NCI-H345 treated with DMSO at 0.1 percent for 48 hours (cell line): Measurements from ENCODE around the gene SCYGR3.
A peak's percentile ranks its signal among the peaks of the same experiment; 100 is the strongest.
"Not testable (repeated sequence)": the region's sequence is repeated elsewhere in the genome, so short reads cannot be mapped to it uniquely, and the experiment has no call there.

Experiments
- DNase-seq: peaks from one replicate; lab custom pipeline; 2025; ENCODE audit not compliant: unreplicated experiment; lab: John Stamatoyannopoulos, UW

Gene SCYGR3

GRCh38 chr2:227614246-227614645 lies 394 bp downstream of the SCYGR3 start:
- no peak for DNase-seq

DNA sequence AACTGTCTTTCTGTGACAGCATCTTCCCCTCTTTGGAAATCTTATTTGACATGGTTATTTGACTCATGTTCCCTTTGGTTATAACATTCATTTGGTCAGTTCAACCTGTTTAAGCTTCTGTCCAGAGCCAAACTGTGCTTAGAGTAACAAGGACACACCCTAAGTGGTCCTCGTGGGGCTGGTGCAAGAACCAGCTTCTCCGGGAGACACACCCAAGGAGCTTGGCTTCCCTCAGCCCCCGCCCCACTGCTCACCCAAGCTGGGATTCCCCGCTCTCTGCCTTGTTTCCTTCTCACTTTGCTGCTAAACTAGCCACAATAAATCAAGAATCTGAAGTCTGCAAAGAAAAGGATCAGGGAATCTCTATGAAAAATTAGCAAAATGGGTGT lies 1.4 kb downstream of the SCYGR3 start:
- no peak for DNase-seq

DNA sequence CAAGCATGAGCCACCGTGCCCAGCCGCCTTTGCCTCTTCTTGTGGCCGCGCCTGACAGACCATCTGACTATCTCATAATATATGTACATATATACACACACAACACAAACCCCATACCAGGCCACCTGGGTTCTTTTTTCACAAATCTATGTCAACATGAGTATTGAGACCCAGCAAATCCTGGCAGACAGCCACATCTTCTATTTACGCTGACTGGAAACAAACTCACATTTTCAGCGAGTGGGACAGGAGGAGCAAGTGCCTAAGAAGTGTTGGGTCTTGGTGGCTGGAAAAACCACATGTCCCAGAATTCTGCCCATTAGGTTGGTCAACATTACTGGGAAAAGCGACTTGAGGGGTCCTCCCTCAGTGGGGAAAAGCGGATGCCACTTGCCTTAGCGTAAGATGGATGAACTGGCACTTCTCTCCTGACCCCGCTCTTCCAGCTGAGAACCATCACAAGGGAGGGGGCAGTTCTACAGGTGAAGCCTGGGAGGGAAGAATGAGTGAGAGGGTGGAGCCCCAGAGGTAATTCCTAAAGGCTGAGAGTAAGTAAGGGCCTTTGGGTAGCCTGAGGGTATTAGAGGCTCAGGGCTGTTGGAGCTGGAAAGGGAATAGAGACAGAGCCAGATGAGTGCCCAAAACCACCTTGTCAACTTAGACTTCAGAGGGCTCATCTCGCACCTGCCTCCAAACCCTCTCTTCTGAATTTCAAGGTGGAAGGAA lies 1.9 kb downstream of the SCYGR3 start:
- peak; percentile 78 for DNase-seq

- DNase-seq, result no peak
These were observed 4.5 kb downstream of the SCYGR3 start for GRCh38 chr2:227610123-227610522.

DNA sequence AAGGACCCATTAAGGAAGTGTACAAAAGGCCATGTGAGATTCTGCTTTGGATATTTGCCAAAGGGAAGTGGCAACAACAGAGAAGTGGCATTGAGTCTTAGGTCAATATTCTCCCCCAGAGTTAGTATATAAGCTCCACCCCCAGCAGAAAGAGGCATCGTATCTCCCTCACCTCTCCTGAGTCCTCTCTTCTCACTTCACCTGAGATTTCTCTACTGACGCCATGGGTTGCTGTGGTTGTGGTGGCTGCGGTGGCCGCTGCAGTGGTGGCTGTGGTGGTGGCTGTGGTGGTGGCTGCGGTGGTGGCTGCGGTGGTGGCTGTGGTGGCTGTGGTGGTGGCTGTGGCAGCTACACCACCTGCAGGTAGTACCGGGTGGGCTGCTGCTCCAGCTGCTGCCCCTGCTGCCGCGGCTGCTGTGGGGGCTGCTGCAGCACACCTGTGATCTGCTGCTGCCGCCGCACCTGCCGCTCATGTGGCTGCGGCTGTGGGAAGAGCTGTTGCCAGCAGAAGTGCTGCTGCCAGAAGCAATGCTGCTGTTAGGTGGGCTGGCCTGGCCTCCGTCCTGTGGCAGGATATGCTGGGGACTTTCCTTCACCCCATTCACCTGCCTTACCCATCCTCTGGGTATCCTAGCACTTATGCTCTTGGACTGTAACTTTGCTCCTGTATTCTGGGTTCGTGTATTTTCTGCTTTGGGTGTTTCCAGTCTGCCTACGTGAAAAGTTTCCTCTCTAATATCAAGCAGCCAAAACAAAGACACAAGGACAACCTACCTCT lies 5.9 kb downstream of the SCYGR3 start:
- peak; percentile 56 for DNase-seq

- DNase-seq, result no peak
These were observed 6.7 kb downstream of the SCYGR3 start for GRCh38 chr2:227607941-227608340.

DNA sequence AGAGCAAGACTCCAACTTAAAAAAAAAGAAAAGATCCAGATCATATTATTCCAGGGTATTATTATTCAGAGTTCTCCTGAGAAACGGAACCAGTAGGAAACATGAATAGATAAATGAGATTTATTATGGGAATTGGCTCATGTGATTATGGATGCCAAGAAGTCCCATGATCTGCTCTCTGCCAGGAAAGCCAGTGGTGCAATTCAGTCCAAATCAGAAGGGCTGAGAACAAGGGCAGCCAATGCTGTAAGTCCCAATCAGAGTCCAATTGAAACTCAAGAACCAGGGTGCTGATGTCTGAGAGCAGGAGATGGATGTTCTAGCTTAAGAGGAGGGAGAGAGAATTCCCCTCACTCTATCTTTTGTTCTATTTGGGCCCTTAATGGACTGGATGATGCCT lies 8.2 kb downstream of the SCYGR3 start:
- DNase-seq, result no peak

DNA sequence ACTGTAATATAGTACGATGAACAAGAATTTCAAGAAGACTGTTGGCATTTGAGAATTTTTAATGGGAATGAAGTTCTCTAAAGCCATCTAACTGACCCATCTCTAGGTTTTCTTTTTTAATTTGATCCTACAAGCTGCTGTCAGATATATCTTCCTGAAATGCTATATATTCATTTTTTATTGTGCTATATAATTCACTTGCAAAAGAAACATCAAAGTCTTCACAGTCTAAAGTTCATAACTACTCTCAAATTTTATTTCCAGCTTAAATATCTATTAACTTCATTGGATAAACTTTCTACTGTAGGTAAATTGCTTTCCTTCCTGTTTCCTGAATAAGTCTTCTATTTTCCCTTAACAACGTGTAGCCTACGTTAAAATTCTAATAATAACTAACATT lies 12.3 kb downstream of the SCYGR3 start:
- DNase-seq, result no peak

- not testable (repeated sequence) for DNase-seq
These were observed 15.7 kb downstream of the SCYGR3 start, which contains the start of gene SCYGR2 for GRCh38 chr2:227598835-227599503. Gene SCYGR2, plus strand, starts transcription at chr2:227598893. Its CDS starts 0 bp downstream, at chr2:227598893.

DNA sequence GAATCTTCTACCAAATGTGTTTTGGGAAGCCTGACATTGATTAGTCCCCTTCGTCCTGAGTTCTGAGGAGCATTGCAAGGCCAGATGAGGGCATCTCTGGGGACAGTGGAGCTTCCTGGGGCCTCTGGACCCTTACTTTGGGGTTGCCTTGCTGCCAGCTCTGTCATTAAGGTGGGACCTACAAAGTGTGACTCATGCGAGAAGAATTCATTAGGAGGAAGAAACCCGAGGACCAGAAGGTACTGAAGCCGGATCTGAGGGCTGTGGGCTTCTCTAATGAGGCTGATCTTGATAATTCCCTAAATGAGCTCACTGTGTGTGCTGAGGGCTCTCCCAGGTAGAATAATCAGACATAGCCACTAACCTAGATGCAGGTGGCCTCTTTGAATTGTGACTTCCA lies 16.6 kb downstream of the SCYGR3 start:
- DNase-seq, result no peak

GRCh38 chr2:227597036-227597435 lies 17.6 kb downstream of the SCYGR3 start:
- no peak for DNase-seq

DNA sequence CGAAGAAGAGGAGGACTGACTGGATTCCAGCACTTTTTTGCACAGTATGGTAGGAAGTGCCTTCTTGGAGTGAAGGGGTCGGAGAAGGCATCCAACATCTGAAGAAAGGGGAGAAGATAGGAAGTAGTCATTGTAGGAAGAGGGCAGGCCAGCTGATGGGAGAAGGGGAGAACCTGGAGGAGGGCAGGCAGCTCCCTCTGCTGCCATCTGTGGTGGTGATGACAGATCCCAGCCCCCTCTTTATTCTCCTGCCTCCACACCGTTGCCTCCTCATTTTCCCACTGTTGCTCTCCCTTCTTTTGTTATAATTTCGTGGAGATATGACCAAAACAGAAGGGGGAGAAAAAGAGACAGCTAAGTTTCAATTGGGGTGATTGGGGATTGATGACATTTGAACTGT lies 18.8 kb downstream of the SCYGR3 start:
- no peak for DNase-seq

GRCh38 chr2:227592694-227593387 lies 21.8 kb downstream of the SCYGR3 start:
- DNase-seq, result no peak

DNA sequence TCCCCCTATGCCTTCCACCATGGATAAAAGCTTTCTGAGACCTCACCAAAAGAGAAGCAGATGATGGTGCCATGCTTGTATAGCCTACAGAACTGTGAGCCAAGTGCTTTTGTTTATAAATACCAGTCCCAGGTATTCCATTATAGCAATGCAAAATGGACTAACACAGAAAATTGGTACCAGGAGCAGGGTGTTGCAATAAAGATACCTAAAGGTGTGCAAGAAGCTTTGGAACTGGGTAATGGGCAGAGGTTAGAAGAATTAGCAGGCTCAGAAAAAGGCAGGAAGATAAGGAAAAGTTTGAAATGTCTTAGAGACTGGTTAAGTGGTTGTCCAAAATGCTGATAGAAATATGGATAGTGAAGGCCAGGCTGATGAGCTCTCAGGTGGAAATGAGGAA lies 32.3 kb downstream of the SCYGR3 start:
- DNase-seq, result no peak

- no peak for DNase-seq
These were observed 34.8 kb downstream of the SCYGR3 start for GRCh38 chr2:227579791-227580190.

- no peak for DNase-seq
These were observed 36.0 kb downstream of the SCYGR3 start for GRCh38 chr2:227578642-227579041.

GRCh38 chr2:227577555-227577954 lies 37.1 kb downstream of the SCYGR3 start:
- no peak for DNase-seq

DNA sequence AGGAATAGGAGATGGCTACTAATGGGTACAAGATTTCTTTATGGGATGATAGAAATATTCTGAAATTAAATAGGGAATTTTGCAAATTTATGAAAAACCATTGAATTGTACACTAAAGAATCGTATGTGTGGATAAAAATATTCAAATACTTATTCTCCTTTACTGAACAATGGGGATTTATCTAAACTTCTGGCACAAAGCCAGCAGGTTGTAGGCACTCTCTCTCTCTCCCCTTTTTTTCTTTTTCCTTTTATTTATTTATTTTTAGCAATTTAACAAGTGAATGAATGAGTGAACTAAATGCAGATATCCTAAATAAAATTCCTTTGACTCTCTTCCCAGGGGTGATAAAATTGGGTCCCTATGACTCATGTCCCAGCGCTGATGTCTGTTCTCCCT lies 37.8 kb downstream of the SCYGR3 start:
- no peak for DNase-seq

DNA sequence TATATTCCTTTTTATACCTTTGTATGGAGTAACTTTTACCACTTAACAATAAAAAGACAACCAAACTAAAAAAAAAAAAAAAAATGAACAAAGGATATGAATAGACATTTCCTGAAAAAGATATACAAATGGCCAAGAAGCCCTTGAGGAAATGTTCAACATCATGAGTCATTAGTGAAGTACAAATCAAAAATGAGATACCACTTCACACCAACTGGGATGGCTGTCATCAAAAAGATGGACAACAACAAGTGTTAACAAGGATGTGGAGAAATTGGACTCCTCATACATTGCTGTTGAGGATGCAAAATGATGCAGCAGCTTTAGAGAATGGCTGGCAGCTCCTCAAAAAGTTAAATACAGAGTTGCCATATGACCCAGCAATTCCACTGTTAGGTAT lies 38.5 kb downstream of the SCYGR3 start:
- DNase-seq, result no peak

GRCh38 chr2:227570615-227571014 lies 44.0 kb downstream of the SCYGR3 start:
- DNase-seq, result no peak

- DNase-seq, result no peak
These were observed 45.8 kb downstream of the SCYGR3 start for GRCh38 chr2:227568852-227569169.
